C4-2B (cell line): ENCODE results near the gene EZR.

Experiments
- CTCF ChIP-seq: fragments of 450-650 bp; conservative IDR thresholded peaks from 2 replicates; pipeline ENCODE4 v1.5.1; 2017; ENCODE audit warnings: mild to moderate bottlenecking
- ZFX ChIP-seq: fragments of 450-650 bp; IDR thresholded peaks from 2 replicates; pipeline ENCODE4 v1.6.1; 2017

GRCh38 chr6:158765499-158766068 is 53.6 kb downstream of the EZR start:
- no peak for TF ChIP-seq CTCF
- no peak for TF ChIP-seq ZFX
